Brain microvascular endothelial cell (primary cell): ENCODE results near the gene NPPA.

Experiments
- DNase-seq: peaks from one replicate; pipeline ENCODE4 v3.0.0-alpha.2; 2020
- H3K27ac ChIP-seq: fragments of 250-450 bp; sonication (Bioruptor Pico); 2 replicates; pipeline ENCODE4 v1.5.1; 2020; ENCODE audit warnings: mild to moderate bottlenecking, moderate library complexity
- H3K27me3 ChIP-seq: fragments of 250-450 bp; sonication (Bioruptor Pico); replicated peaks from 2 replicates; pipeline ENCODE4 v1.5.1; 2020; ENCODE audit warnings: mild to moderate bottlenecking
- H3K36me3 ChIP-seq: fragments of 250-450 bp; sonication (Bioruptor Pico); replicated peaks from 2 replicates; pipeline ENCODE4 v1.5.1; 2020; ENCODE audit warnings: mild to moderate bottlenecking
- H3K4me3 ChIP-seq: 2 replicates; pipeline ENCODE4 v1.5.1; 2011; ENCODE audit warnings: low read depth, mild to moderate bottlenecking, control low read depth, low read length, moderate library complexity
- CTCF ChIP-seq: IDR thresholded peaks from 2 replicates; pipeline ENCODE4 v1.5.1; 2011; ENCODE audit warnings: low read depth, mild to moderate bottlenecking, moderate library complexity, low read length, control low read depth, inconsistent platforms; ENCODE audit errors: missing control alignments
- in situ Hi-C: cut with HindIII; loops from 2 replicates; pipeline ENCODE4 v1.10.0; 2017; ENCODE audit warnings: low sequenced_read_pairs, low pct_ligation_motif_present

The NPPA gene

GRCh38 chr1:11858158-11858557 lies 10.6 kb upstream of the NPPA start:
- Histone ChIP-seq H3K36me3 (no peaks in the 10 kb centered on the region), H3K27me3 (peaks cover 26% of the 10 kb centered on the region), H3K4me3 (no peak overlapping the region), H3K27ac (no peak overlapping the region)
- no peak for DNase-seq
- in situ Hi-C loops: no loop called here
- TF ChIP-seq CTCF: no peak

GRCh38 chr1:11857164-11857851 lies 9.7 kb upstream of the NPPA start:
- peaks cover 26% of the 10 kb centered on the region for H3K27me3 ChIP-seq
- TF ChIP-seq CTCF: no peak

GRCh38 chr1:11856698-11857097 lies 9.1 kb upstream of the NPPA start:
- DNase-seq: no peak
- no peak overlapping the region for H3K27ac ChIP-seq
- H3K4me3 ChIP-seq: no peak overlapping the region
- peaks cover 26% of the 10 kb centered on the region for H3K27me3 ChIP-seq
- no peaks in the 10 kb centered on the region for H3K36me3 ChIP-seq
- in situ Hi-C loops: no loop called here
- no peak for TF ChIP-seq CTCF

More at GRCh38 chr1:11857164-11857851, 9.7 kb upstream of the NPPA start:
- DNase-seq: no peak
- in situ Hi-C loops: no loop called here
- no peak overlapping the region for H3K27ac ChIP-seq
- no peaks in the 10 kb centered on the region for H3K36me3 ChIP-seq
- no peak overlapping the region for H3K4me3 ChIP-seq

- no peak for DNase-seq
- Histone ChIP-seq H3K36me3 (no peaks in the 10 kb centered on the region), H3K27ac (no peak overlapping the region), H3K27me3 (peaks cover 26% of the 10 kb centered on the region), H3K4me3 (no peak overlapping the region)
- in situ Hi-C loops: no loop called here
- no peak for TF ChIP-seq CTCF
Observed at GRCh38 chr1:11855430-11855829, 7.8 kb upstream of the NPPA start.

- in situ Hi-C loops: no loop called here
Observed at GRCh38 chr1:11854519-11854918, 6.9 kb upstream of the NPPA start.

More at GRCh38 chr1:11854519-11854918, 6.9 kb upstream of the NPPA start:
- Histone ChIP-seq H3K27ac (no peak overlapping the region), H3K36me3 (no peaks in the 10 kb centered on the region), H3K4me3 (no peak overlapping the region), H3K27me3 (peaks cover 24% of the 10 kb centered on the region)
- DNase-seq: no peak
- TF ChIP-seq CTCF: no peak
